Gastrocnemius medialis (tissue), 4 donors: Measurements from ENCODE around the gene AQP6.

Experiments used
- CTCF ChIP-seq, 5 experiments: fragments of 450-650 bp in 3 of 5; fragments of 200-600 bp in 2 of 5; sonication (generic) in 2 of 5; IDR thresholded peaks in 4 of 5; conservative IDR thresholded peaks in 1 of 5; 1 replicate in 4 of 5; 2 replicates in 1 of 5; pipeline ENCODE4 v1.5.1; 2016 to 2019; ENCODE audit warnings: antibody characterized with exemption in 5 of 5, mild to moderate bottlenecking in 3 of 5, moderate library complexity in 3 of 5
- POLR2A ChIP-seq, 2 donors: fragments of 450-650 bp; IDR thresholded peaks; one replicate each; pipeline ENCODE4 v1.6.1; 2017; ENCODE audit warnings: antibody characterized with exemption in 2 of 2, mild to moderate bottlenecking in 2 of 2, moderate library complexity in 2 of 2

DNA sequence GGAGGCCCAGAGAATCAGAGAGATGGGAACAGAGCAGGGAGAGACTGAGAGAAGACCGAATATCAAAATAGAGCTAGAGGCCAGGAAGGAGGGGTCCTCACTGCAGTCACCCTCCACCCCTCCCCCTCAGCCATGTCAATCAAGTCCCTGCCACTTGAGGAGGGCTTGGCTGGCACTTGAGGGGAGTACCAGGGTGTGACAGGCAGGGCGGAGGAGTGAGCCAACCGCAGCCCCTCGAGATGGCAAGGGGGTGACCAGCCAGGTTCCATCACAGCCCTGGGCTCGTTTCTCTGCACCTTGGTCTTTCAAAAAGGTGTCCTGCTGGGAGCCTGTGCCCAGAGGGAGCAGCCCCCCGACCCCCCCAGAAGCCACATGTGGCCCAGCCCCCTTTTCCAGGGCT lies 6.9 kb upstream of the AQP6 start:
- TF ChIP-seq POLR2A (IDR thresholded peaks at IDR 0.05) (no peak), CTCF (IDR thresholded peaks at IDR 0.05 in 4 of 5, conservative IDR thresholded peaks at IDR 0.05 in 1 of 5) (no peak)
